Breast epithelium (tissue), 3 donors: ENCODE results near the gene TLK1.

Experiments
- POLR2A ChIP-seq: fragments of 450-650 bp; IDR thresholded peaks from one replicate; pipeline ENCODE4 v1.6.1; 2016; ENCODE audit warnings: antibody characterized with exemption, mild to moderate bottlenecking, moderate library complexity
- POLR2AphosphoS5 ChIP-seq, 3 donors: sonication (generic); formaldehyde crosslinking; IDR thresholded peaks; one replicate each; pipeline ENCODE4 v1.6.1; 2017; ENCODE audit warnings: antibody characterized with exemption in 3 of 3
- TF ChIP-seq, protein P1 (sequence below), 3 donors: fragments of 450-650 bp; IDR thresholded peaks; one replicate each; pipeline ENCODE4 v1.5.1; 2016 to 2017; ENCODE audit warnings: antibody characterized with exemption in 3 of 3, mild to moderate bottlenecking in 3 of 3, moderate library complexity in 3 of 3

DNA sequence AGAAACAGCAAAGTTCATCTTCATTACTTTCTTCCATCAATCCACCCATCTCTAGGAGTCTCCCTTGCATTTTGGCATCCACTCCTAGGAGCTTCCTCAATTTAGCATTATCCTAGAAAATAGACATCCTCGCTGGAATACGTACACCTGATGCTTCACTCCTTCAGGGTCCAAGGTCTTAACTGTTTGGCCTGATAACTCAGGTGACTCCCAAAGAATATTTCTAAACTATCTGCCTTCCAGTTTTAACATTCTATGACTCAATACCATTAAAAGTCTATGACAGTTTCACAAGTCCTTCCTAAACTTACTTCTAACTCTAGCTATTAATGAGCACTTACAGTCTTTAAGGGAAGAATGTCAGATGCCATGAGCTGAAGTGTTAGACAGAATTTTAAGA is 26.5 kb upstream of the TLK1 start:
- TF ChIP-seq, protein P1, sequence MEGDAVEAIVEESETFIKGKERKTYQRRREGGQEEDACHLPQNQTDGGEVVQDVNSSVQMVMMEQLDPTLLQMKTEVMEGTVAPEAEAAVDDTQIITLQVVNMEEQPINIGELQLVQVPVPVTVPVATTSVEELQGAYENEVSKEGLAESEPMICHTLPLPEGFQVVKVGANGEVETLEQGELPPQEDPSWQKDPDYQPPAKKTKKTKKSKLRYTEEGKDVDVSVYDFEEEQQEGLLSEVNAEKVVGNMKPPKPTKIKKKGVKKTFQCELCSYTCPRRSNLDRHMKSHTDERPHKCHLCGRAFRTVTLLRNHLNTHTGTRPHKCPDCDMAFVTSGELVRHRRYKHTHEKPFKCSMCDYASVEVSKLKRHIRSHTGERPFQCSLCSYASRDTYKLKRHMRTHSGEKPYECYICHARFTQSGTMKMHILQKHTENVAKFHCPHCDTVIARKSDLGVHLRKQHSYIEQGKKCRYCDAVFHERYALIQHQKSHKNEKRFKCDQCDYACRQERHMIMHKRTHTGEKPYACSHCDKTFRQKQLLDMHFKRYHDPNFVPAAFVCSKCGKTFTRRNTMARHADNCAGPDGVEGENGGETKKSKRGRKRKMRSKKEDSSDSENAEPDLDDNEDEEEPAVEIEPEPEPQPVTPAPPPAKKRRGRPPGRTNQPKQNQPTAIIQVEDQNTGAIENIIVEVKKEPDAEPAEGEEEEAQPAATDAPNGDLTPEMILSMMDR (IDR thresholded peaks at IDR 0.05): no peak
- no peak for TF ChIP-seq POLR2AphosphoS5 (IDR thresholded peaks at IDR 0.05)
- TF ChIP-seq POLR2A: no peak
